Stimulated activated CD8-positive, alpha-beta memory T cell treated with anti-CD3 and anti-CD28 coated beads, Interleukin-4, amount 100 ng/mL, for 24 hours (primary cell): Measurements from ENCODE around the gene FAM162B.
"Not testable (repeated sequence)": the region's sequence is repeated elsewhere in the genome, so short reads cannot be mapped to it uniquely, and the experiment has no call there.

Experiments used
- DNase-seq: peaks from one replicate; pipeline ENCODE4 v3.0.0-alpha.2; 2020; ENCODE audit warnings: low read depth

FAM162B gene

GRCh38 chr6:116726947-116727346, 38.6 kb downstream of the FAM162B start:
- DNase-seq, result no peak

- DNase-seq, result no peak
Measured at GRCh38 chr6:116714761-116715160, 50.8 kb downstream of the FAM162B start.

- DNase-seq, result no peak
Measured at GRCh38 chr6:116714296-116714695, 51.2 kb downstream of the FAM162B start.

GRCh38 chr6:116705917-116706316, 59.6 kb downstream of the FAM162B start:
- DNase-seq, result no peak

- DNase-seq, result not testable (repeated sequence)
Measured at GRCh38 chr6:116703888-116704287, 61.6 kb downstream of the FAM162B start.
